H9 (cell line): ENCODE data around the gene IL33. TPM values are rescaled to one million over a fixed set of nuclear protein-coding genes. Genes with fewer than 3 reads are reported as not detected.

ENCODE experiments used
- DNase-seq: peaks from one replicate; pipeline ENCODE4 v3.0.0-alpha.2; 2017
- H2AFZ ChIP-seq: one replicate; pipeline ENCODE4 v1.6.1; 2013; ENCODE audit warnings: mild to moderate bottlenecking, low read length, control low read depth, moderate library complexity
- H2AK5ac ChIP-seq: 2 replicates; pipeline ENCODE4 v1.6.1; 2013; ENCODE audit warnings: low read length, control low read depth, mixed read lengths; ENCODE audit not compliant: insufficient read length
- H2BK120ac ChIP-seq: one replicate; pipeline ENCODE4 v1.6.1; 2013; ENCODE audit warnings: low read depth, mild to moderate bottlenecking, low read length, control low read depth, inconsistent platforms; ENCODE audit not compliant: poor library complexity, severe bottlenecking
- H2BK12ac ChIP-seq: 2 replicates; pipeline ENCODE4 v1.6.1; 2013; ENCODE audit warnings: low read length, control low read depth, mixed read lengths, low read depth; ENCODE audit not compliant: insufficient read length
- H2BK15ac ChIP-seq: 2 replicates; pipeline ENCODE4 v1.6.1; 2013; ENCODE audit warnings: low read depth, low read length, control low read depth
- H2BK20ac ChIP-seq: one replicate; pipeline ENCODE4 v1.6.1; 2013; ENCODE audit warnings: low read depth, mild to moderate bottlenecking, low read length, control low read depth, inconsistent platforms; ENCODE audit not compliant: poor library complexity, severe bottlenecking
- H2BK5ac ChIP-seq: 2 replicates; pipeline ENCODE4 v1.6.1; 2013; ENCODE audit warnings: low read length, control low read depth, mixed read lengths; ENCODE audit not compliant: insufficient read length
- H3K14ac ChIP-seq: 2 replicates; pipeline ENCODE4 v1.6.1; 2013; ENCODE audit warnings: low read length, control low read depth; ENCODE audit not compliant: insufficient read depth
- H3K18ac ChIP-seq: 2 replicates; pipeline ENCODE4 v1.6.1; 2013; ENCODE audit warnings: low read depth, mild to moderate bottlenecking, mixed read lengths, low read length, control low read depth; ENCODE audit not compliant: insufficient read length
- H3K23ac ChIP-seq: 2 replicates; pipeline ENCODE4 v1.6.1; 2013; ENCODE audit warnings: low read length, control low read depth, mixed read lengths, low read depth; ENCODE audit not compliant: insufficient read length
- H3K23me2 ChIP-seq: 2 replicates; pipeline ENCODE4 v1.6.1; 2013; ENCODE audit warnings: low read depth, mild to moderate bottlenecking, mixed read lengths, low read length, control low read depth; ENCODE audit not compliant: insufficient read length, poor library complexity, severe bottlenecking
- H3K27ac ChIP-seq: 2 replicates; pipeline ENCODE4 v1.5.1; 2013; ENCODE audit warnings: low read length, control low read depth, mixed read lengths, low read depth; ENCODE audit not compliant: insufficient read length
- H3K27me3 ChIP-seq: 2 replicates; pipeline ENCODE4 v1.6.1; 2013; ENCODE audit warnings: low read length, control low read depth, inconsistent platforms; ENCODE audit not compliant: insufficient read depth
- H3K4ac ChIP-seq: 2 replicates; pipeline ENCODE4 v1.6.1; 2013; ENCODE audit warnings: low read depth, mild to moderate bottlenecking, control low read depth, inconsistent platforms, low read length, moderate library complexity
- H3K4me1 ChIP-seq: 2 replicates; pipeline ENCODE4 v1.6.1; 2013; ENCODE audit warnings: low read length, control low read depth, inconsistent platforms; ENCODE audit not compliant: insufficient read depth
- H3K4me2 ChIP-seq: 2 replicates; pipeline ENCODE4 v1.6.1; 2013; ENCODE audit warnings: low read length, control low read depth, mixed read lengths; ENCODE audit not compliant: insufficient read length, insufficient read depth
- H3K56ac ChIP-seq: 2 replicates; pipeline ENCODE4 v1.6.1; 2013; ENCODE audit warnings: low read depth, mild to moderate bottlenecking, mixed read lengths, low read length, control low read depth; ENCODE audit not compliant: insufficient read length
- H3K79me1 ChIP-seq: 2 replicates; pipeline ENCODE4 v1.6.1; 2013; ENCODE audit warnings: low read depth, mild to moderate bottlenecking, moderate library complexity, low read length, control low read depth, inconsistent platforms; ENCODE audit not compliant: insufficient read depth, poor library complexity, severe bottlenecking
- H3K79me2 ChIP-seq: 2 replicates; pipeline ENCODE4 v1.6.1; 2013; ENCODE audit warnings: low read length, control low read depth, inconsistent platforms; ENCODE audit not compliant: insufficient read depth
- H3K9ac ChIP-seq: 2 replicates; pipeline ENCODE4 v1.6.1; 2013; ENCODE audit warnings: low read length, control low read depth, mixed read lengths; ENCODE audit not compliant: insufficient read length; ENCODE audit errors: extremely low read depth
- H3K9me3 ChIP-seq: one replicate; pipeline ENCODE4 v1.6.1; 2013; ENCODE audit warnings: low read depth, low read length, inconsistent platforms; ENCODE audit not compliant: control insufficient read depth
- H3T11ph ChIP-seq: one replicate; pipeline ENCODE4 v1.6.1; 2013; ENCODE audit warnings: mild to moderate bottlenecking, low read length, control low read depth, inconsistent platforms
- H4K20me1 ChIP-seq: one replicate; pipeline ENCODE4 v1.6.1; 2013; ENCODE audit not compliant: control insufficient read depth, insufficient read length, insufficient read depth
- H4K5ac ChIP-seq: 2 replicates; pipeline ENCODE4 v1.6.1; 2013; ENCODE audit warnings: low read depth, mild to moderate bottlenecking, mixed read lengths, low read length, control low read depth; ENCODE audit not compliant: insufficient read length
- H4K8ac ChIP-seq: replicated peaks from 2 replicates; pipeline ENCODE4 v1.6.1; 2013; ENCODE audit warnings: low read length, control low read depth, mixed read lengths, low read depth; ENCODE audit not compliant: insufficient read length
- H4K91ac ChIP-seq: 2 replicates; pipeline ENCODE4 v1.6.1; 2013; ENCODE audit warnings: low read depth, mild to moderate bottlenecking, moderate library complexity, mixed read lengths, low read length, control low read depth; ENCODE audit not compliant: insufficient read length
- H3K27ac Mint-ChIP-seq, 3 experiments: 2 replicates in 2 of 3; 3 replicates in 1 of 3; pipeline ENCODE4 v1.8.0; 2020 to 2021; ENCODE audit warnings: mixed read lengths in 3 of 3, mild to moderate bottlenecking in 1 of 3, moderate library complexity in 1 of 3
- H3K27me3 Mint-ChIP-seq: 2 replicates; pipeline ENCODE4 v1.8.0; 2021; ENCODE audit warnings: low read depth, mild to moderate bottlenecking, moderate library complexity, mixed read lengths
- H3K36me3 Mint-ChIP-seq, 3 experiments: 2 replicates in 2 of 3; 3 replicates in 1 of 3; pipeline ENCODE4 v1.8.0; 2020 to 2021; ENCODE audit warnings: low read depth in 3 of 3, mixed read lengths in 3 of 3; ENCODE audit not compliant: insufficient read depth in 1 of 3
- H3K4me1 Mint-ChIP-seq, 2 experiments: 2 replicates each; pipeline ENCODE4 v1.8.0; 2020; ENCODE audit warnings: mixed read lengths in 2 of 2
- H3K4me3 Mint-ChIP-seq, 2 experiments: 2 replicates in 1 of 2; 3 replicates in 1 of 2; pipeline ENCODE4 v1.8.0; 2020 to 2021; ENCODE audit warnings: mild to moderate bottlenecking in 2 of 2, mixed read lengths in 2 of 2, moderate library complexity in 1 of 2
- H3K9me3 Mint-ChIP-seq, 2 experiments: 2 replicates in 1 of 2; 3 replicates in 1 of 2; pipeline ENCODE4 v1.8.0; 2020; ENCODE audit warnings: mild to moderate bottlenecking in 2 of 2, mixed read lengths in 2 of 2, moderate library complexity in 1 of 2
- CTCF ChIP-seq: fragments of 200-600 bp; sonication (generic); conservative IDR thresholded peaks from 3 replicates; pipeline ENCODE4 v1.8.0; 2021; ENCODE audit warnings: antibody characterized with exemption, mild to moderate bottlenecking
- WGBS: extraction: QIAGEN DNeasy Blood & Tissue Kit; methylation state at CpG from one replicate; pipeline ENCODE4 v1.1.7; 2013; ENCODE audit warnings: missing lambda C conversion rate, low lambda C conversion rate, mixed read lengths; ENCODE audit not compliant: insufficient read length; ENCODE audit errors: extremely low coverage; 5-methylcytosine and 5-hydroxymethylcytosine counted together
- total RNA-seq: library from RNA; stranded (reverse); gene quantifications from 2 replicates; pipeline ENCODE4 v1.2.1, GENCODE V29; 2021

IL33 gene
- total RNA-seq, 1 experiment from 2014 or later, result not detected

DNA sequence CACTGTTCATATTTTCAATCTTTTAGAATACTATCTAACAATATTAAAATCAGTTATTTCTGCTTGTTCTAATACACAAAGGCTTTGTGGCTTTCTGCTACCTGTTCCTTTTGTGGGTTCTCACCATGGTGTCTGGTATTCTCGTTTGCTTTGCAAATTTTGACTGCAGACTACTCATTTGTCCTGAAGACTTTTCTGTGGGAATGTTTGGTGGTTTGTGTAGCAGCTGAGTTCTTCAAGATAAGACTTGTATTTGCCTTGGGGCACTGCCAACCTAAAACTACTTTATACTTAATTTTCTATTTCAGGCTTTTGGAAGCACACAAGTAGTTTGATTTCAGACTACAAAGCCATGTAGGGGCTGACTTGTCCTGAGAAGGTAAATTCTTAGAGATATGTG is 11.1 kb downstream of the IL33 start:
- H3K4me3 Mint-ChIP-seq, result no peak overlapping the region
- H3K27ac ChIP-seq, result no peak overlapping the region
- H3K79me1 ChIP-seq, result no peaks in the 10 kb centered on the region
- no CpG with 5 or more reads among the region's 1 CpG for WGBS
- H3K4me1 Mint-ChIP-seq, result peaks cover 13 to 14% of the 10 kb centered on the region in 2 experiments
- H3K4me1 ChIP-seq, result no peaks in the 10 kb centered on the region; the same call in 1 of the 2 replicates
- H3K4ac ChIP-seq, result no peak overlapping the region
- no peaks in the 10 kb centered on the region for H4K20me1 ChIP-seq
- no peak overlapping the region for H4K91ac ChIP-seq
- H4K5ac ChIP-seq, result no peak overlapping the region
- no peak overlapping the region for H3K27ac Mint-ChIP-seq
- peak overlapping the region; percentile 8 for H3K9ac ChIP-seq
- H3K4me2 ChIP-seq, result peak overlapping the region; percentile 32
- no peak overlapping the region for H2AK5ac ChIP-seq
- no peaks in the 10 kb centered on the region for H3K36me3 Mint-ChIP-seq
- TF ChIP-seq CTCF, result no peak
- no peak overlapping the region for H2BK15ac ChIP-seq
- H3K14ac ChIP-seq, result no peak overlapping the region
- no peak overlapping the region for H3K23ac ChIP-seq
- peak; percentile 27 for DNase-seq
- H3K18ac ChIP-seq, result no peak overlapping the region
- no peak overlapping the region for H2BK20ac ChIP-seq
- no peaks in the 10 kb centered on the region for H3K27me3 Mint-ChIP-seq
- no peak overlapping the region for H3T11ph ChIP-seq
- H3K56ac ChIP-seq, result no peak overlapping the region
- H3K27me3 ChIP-seq, result no peaks in the 10 kb centered on the region
- H3K9me3 Mint-ChIP-seq, result no peaks in the 10 kb centered on the region
- H3K23me2 ChIP-seq, result no peaks in the 10 kb centered on the region
- no peaks in the 10 kb centered on the region for H3K9me3 ChIP-seq
- H2BK12ac ChIP-seq, result no peak overlapping the region
- H4K8ac ChIP-seq, result no peak overlapping the region
- H2BK120ac ChIP-seq, result no peak overlapping the region
- no peaks in the 10 kb centered on the region for H3K79me2 ChIP-seq
- H2BK5ac ChIP-seq, result no peak overlapping the region
- no peak overlapping the region for H2AFZ ChIP-seq
